Measurements from ENCODE around the gene SUCO.

The SUCO gene

GRCh38 chr1:172626845-172627244, 93.9 kb downstream of the SUCO start:
- Histone ChIP-seq H3K36me3 (ENCODE audit: insufficient read depth, low read length) (no peaks in the 10 kb centered on the region), H3K4me3 (ENCODE audit: low read length, poor library complexity, severe bottlenecking) (no peak overlapping the region), H2AFZ (ENCODE audit: low read length) (no peak overlapping the region), H3K4me1 (ENCODE audit: insufficient read depth, low read length, poor library complexity, severe bottlenecking) (peaks cover 21% of the 10 kb centered on the region), H3K9me3 (ENCODE audit: insufficient read depth, low read depth, low read length) (no peaks in the 10 kb centered on the region), H4K20me1 (ENCODE audit: insufficient read depth, low read length, poor library complexity, severe bottlenecking) (no peaks in the 10 kb centered on the region), H3F3A (ENCODE audit: low read depth) (no peaks in the 10 kb centered on the region), H3K79me2 (ENCODE audit: insufficient read depth, low read length) (no peaks in the 10 kb centered on the region), H3K27me3 (ENCODE audit: insufficient read depth, low read length, poor library complexity, severe bottlenecking) (no peaks in the 10 kb centered on the region), H3K9me2 (replicated peaks; ENCODE audit: low read depth, low read length) (no peaks in the 10 kb centered on the region), H3K9ac (ENCODE audit: low read depth, low read length, poor library complexity, severe bottlenecking) (no peak overlapping the region), H3K4me2 (ENCODE audit: low read depth, low read length, poor library complexity, severe bottlenecking) (no peak overlapping the region)
- TF ChIP-seq EZH2phosphoT487 (IDR thresholded peaks at IDR 0.05; ENCODE audit: borderline replicate concordance) = no peak
- TF ChIP-seq, protein P1, sequence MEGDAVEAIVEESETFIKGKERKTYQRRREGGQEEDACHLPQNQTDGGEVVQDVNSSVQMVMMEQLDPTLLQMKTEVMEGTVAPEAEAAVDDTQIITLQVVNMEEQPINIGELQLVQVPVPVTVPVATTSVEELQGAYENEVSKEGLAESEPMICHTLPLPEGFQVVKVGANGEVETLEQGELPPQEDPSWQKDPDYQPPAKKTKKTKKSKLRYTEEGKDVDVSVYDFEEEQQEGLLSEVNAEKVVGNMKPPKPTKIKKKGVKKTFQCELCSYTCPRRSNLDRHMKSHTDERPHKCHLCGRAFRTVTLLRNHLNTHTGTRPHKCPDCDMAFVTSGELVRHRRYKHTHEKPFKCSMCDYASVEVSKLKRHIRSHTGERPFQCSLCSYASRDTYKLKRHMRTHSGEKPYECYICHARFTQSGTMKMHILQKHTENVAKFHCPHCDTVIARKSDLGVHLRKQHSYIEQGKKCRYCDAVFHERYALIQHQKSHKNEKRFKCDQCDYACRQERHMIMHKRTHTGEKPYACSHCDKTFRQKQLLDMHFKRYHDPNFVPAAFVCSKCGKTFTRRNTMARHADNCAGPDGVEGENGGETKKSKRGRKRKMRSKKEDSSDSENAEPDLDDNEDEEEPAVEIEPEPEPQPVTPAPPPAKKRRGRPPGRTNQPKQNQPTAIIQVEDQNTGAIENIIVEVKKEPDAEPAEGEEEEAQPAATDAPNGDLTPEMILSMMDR (conservative IDR thresholded peaks at IDR 0.05; ENCODE audit: low read length) = no peak

GRCh38 chr1:172627702-172628101, 94.8 kb downstream of the SUCO start:
- Histone ChIP-seq H3K9me2 (replicated peaks; ENCODE audit: low read depth, low read length) (no peaks in the 10 kb centered on the region), H3K4me2 (ENCODE audit: low read depth, low read length, poor library complexity, severe bottlenecking) (no peak overlapping the region), H3K27me3 (ENCODE audit: insufficient read depth, low read length, poor library complexity, severe bottlenecking) (no peaks in the 10 kb centered on the region), H2AFZ (ENCODE audit: low read length) (no peak overlapping the region), H3K4me3 (ENCODE audit: low read length, poor library complexity, severe bottlenecking) (no peak overlapping the region), H3K9ac (ENCODE audit: low read depth, low read length, poor library complexity, severe bottlenecking) (no peak overlapping the region), H3K9me3 (ENCODE audit: insufficient read depth, low read depth, low read length) (no peaks in the 10 kb centered on the region), H3F3A (ENCODE audit: low read depth) (no peaks in the 10 kb centered on the region), H3K79me2 (ENCODE audit: insufficient read depth, low read length) (no peaks in the 10 kb centered on the region), H4K20me1 (ENCODE audit: insufficient read depth, low read length, poor library complexity, severe bottlenecking) (no peaks in the 10 kb centered on the region), H3K36me3 (ENCODE audit: insufficient read depth, low read length) (no peaks in the 10 kb centered on the region), H3K4me1 (ENCODE audit: insufficient read depth, low read length, poor library complexity, severe bottlenecking) (peaks cover 21% of the 10 kb centered on the region)
- TF ChIP-seq EZH2phosphoT487 (IDR thresholded peaks at IDR 0.05; ENCODE audit: borderline replicate concordance) = no peak
- TF ChIP-seq, protein P1 (conservative IDR thresholded peaks at IDR 0.05; ENCODE audit: low read length) = no peak

GRCh38 chr1:172628401-172628800, 95.5 kb downstream of the SUCO start:
- no peaks in the 10 kb centered on the region for H4K20me1 ChIP-seq (ENCODE audit: insufficient read depth, low read length, poor library complexity, severe bottlenecking)
- H3K4me2 ChIP-seq (ENCODE audit: low read depth, low read length, poor library complexity, severe bottlenecking) = no peak overlapping the region
- H3K9me3 ChIP-seq (ENCODE audit: insufficient read depth, low read depth, low read length) = no peaks in the 10 kb centered on the region
- no peaks in the 10 kb centered on the region for H3K9me2 ChIP-seq (replicated peaks; ENCODE audit: low read depth, low read length)
- no peaks in the 10 kb centered on the region for H3K79me2 ChIP-seq (ENCODE audit: insufficient read depth, low read length)
- no peaks in the 10 kb centered on the region for H3F3A ChIP-seq (ENCODE audit: low read depth)
- no peak overlapping the region for H3K9ac ChIP-seq (ENCODE audit: low read depth, low read length, poor library complexity, severe bottlenecking)
- TF ChIP-seq EZH2phosphoT487 (IDR thresholded peaks at IDR 0.05; ENCODE audit: borderline replicate concordance) = no peak
- TF ChIP-seq, protein P1 (conservative IDR thresholded peaks at IDR 0.05; ENCODE audit: low read length) = no peak
- H3K27me3 ChIP-seq (ENCODE audit: insufficient read depth, low read length, poor library complexity, severe bottlenecking) = no peaks in the 10 kb centered on the region
- H2AFZ ChIP-seq (ENCODE audit: low read length) = no peak overlapping the region
- H3K36me3 ChIP-seq (ENCODE audit: insufficient read depth, low read length) = no peaks in the 10 kb centered on the region
- peaks cover 21% of the 10 kb centered on the region for H3K4me1 ChIP-seq (ENCODE audit: insufficient read depth, low read length, poor library complexity, severe bottlenecking)
- no peak overlapping the region for H3K4me3 ChIP-seq (ENCODE audit: low read length, poor library complexity, severe bottlenecking)
